CD8-positive, alpha-beta memory T cell (primary cell): ENCODE data around the gene MACROD1. TPM values are rescaled to one million over a fixed set of nuclear protein-coding genes. Genes with fewer than 3 reads are reported as not detected.

Experiments used
- CTCF ChIA-PET: fragments of 350-600 bp; sonication (Branson Sonifier 250); formaldehyde crosslinking; loops from one replicate; lab custom pipeline; 2021; ENCODE audit warnings: antibody characterized with exemption; lab: Charles Lee
- POLR2A ChIA-PET: fragments of 350-600 bp; sonication (Branson Sonifier 250); formaldehyde crosslinking; loops from one replicate; lab custom pipeline; 2021; ENCODE audit warnings: antibody characterized with exemption; lab: Charles Lee
- DNase-seq, 5 donors: peaks; one replicate each; pipeline versions ENCODE4 v3.0.0 to v3.0.0-alpha.2; 2020 to 2022; ENCODE audit warnings: mixed read lengths in 1 of 5
- H3K27ac ChIP-seq: one replicate; pipeline ENCODE4 v1.7.0; 2013; ENCODE audit warnings: low read depth, mild to moderate bottlenecking, low read length, moderate library complexity
- H3K27me3 ChIP-seq: 2 replicates; pipeline ENCODE4 v1.7.0; 2013; ENCODE audit warnings: low read length, mild to moderate bottlenecking; ENCODE audit not compliant: insufficient read depth, poor library complexity, severe bottlenecking
- H3K36me3 ChIP-seq: 2 replicates; pipeline ENCODE4 v1.7.0; 2013; ENCODE audit warnings: mild to moderate bottlenecking, low read length, moderate library complexity; ENCODE audit not compliant: insufficient read depth
- H3K4me1 ChIP-seq: 2 replicates; pipeline ENCODE4 v1.7.0; 2013; ENCODE audit warnings: mild to moderate bottlenecking, low read length, moderate library complexity; ENCODE audit not compliant: insufficient read depth
- H3K4me3 ChIP-seq: 2 replicates; pipeline ENCODE4 v1.7.0; 2013; ENCODE audit warnings: mild to moderate bottlenecking, low read length
- H3K9me3 ChIP-seq: 2 replicates; pipeline ENCODE4 v1.7.0; 2013; ENCODE audit warnings: mild to moderate bottlenecking, low read length
- H3K27ac Mint-ChIP-seq, 8 donors: one replicate each; pipeline ENCODE4 v1.8.0; 2020 to 2021; ENCODE audit warnings: mixed read lengths in 8 of 8, mild to moderate bottlenecking in 6 of 8, inconsistent platforms in 3 of 8, moderate library complexity in 3 of 8
- H3K27me3 Mint-ChIP-seq, 2 donors: one replicate each; pipeline ENCODE4 v1.8.0; 2020 to 2021; ENCODE audit warnings: mixed read lengths in 2 of 2, mild to moderate bottlenecking in 1 of 2, moderate library complexity in 1 of 2
- H3K36me3 Mint-ChIP-seq, 3 donors: one replicate each; pipeline ENCODE4 v1.8.0; 2020 to 2021; ENCODE audit warnings: mixed read lengths in 3 of 3, inconsistent platforms in 1 of 3, mild to moderate bottlenecking in 1 of 3
- H3K4me1 Mint-ChIP-seq, 3 donors: one replicate each; pipeline ENCODE4 v1.8.0; 2020 to 2021; ENCODE audit warnings: mixed read lengths in 3 of 3, inconsistent platforms in 1 of 3, mild to moderate bottlenecking in 1 of 3
- H3K4me3 Mint-ChIP-seq, 7 donors: one replicate each; pipeline ENCODE4 v1.8.0; 2020 to 2021; ENCODE audit warnings: mixed read lengths in 7 of 7, mild to moderate bottlenecking in 6 of 7, moderate library complexity in 4 of 7, inconsistent platforms in 2 of 7
- H3K9me3 Mint-ChIP-seq, 5 donors: one replicate each; pipeline ENCODE4 v1.8.0; 2020 to 2022; ENCODE audit warnings: mixed read lengths in 5 of 5, mild to moderate bottlenecking in 3 of 5, moderate library complexity in 2 of 5, inconsistent platforms in 1 of 5
- polyA plus RNA-seq: library from polyadenylated mRNA; unstranded; fragments of 300-500 nt; fragmentation: Illumina TruSeq; gene quantifications from one replicate; pipeline ENCODE4 v1.2.3, GENCODE V29; 2021
- total RNA-seq, 2 experiments: library from RNA; stranded (reverse); gene quantifications; one replicate each; pipeline ENCODE4 v1.2.3, GENCODE V29; 2021

The MACROD1 gene
- total and polyA plus RNA-seq, 3 experiments from 2014 or later, result 9.2 to 25.5 (median 19.6) TPM

DNA sequence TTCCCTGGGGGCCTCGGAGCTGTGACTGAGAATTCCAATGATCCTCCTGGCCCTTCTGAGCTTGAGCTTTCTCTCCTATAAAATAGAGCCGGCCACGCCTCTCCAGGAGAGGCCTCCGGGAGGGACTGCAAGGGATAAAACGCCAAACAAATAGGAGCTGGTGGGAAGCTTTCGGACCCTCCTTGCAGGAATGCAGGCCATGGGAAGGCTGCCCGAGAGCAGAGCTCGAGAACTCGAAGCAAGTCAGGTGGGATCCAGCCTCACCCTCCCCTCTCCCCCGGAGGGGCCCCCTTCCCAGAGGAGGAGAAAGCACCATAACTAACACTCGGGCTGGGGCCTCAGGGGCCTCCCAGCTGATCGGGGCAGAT lies 95.6 kb downstream of the MACROD1 start:
- peaks cover 6% of the 10 kb centered on the region for H3K4me1 ChIP-seq
- ChIA-PET POLR2A (no interaction called here), CTCF (no interaction called here)
- no peak overlapping the region for H3K27ac ChIP-seq
- Mint-ChIP-seq H3K27ac (no peak overlapping the region), H3K27me3 (peaks cover 0 to 4% of the 10 kb centered on the region in 2 donors), H3K4me1 (peaks cover 4 to 14% (median 6%) of the 10 kb centered on the region in 3 donors), H3K4me3 (no peak overlapping the region), H3K36me3 (no peaks in the 10 kb centered on the region), H3K9me3 (no peaks in the 10 kb centered on the region)
- no peak overlapping the region for H3K4me3 ChIP-seq
- H3K36me3 ChIP-seq, result no peaks in the 10 kb centered on the region
- DNase-seq, result no peak
- no peaks in the 10 kb centered on the region for H3K27me3 ChIP-seq
- H3K9me3 ChIP-seq, result no peaks in the 10 kb centered on the region

DNA sequence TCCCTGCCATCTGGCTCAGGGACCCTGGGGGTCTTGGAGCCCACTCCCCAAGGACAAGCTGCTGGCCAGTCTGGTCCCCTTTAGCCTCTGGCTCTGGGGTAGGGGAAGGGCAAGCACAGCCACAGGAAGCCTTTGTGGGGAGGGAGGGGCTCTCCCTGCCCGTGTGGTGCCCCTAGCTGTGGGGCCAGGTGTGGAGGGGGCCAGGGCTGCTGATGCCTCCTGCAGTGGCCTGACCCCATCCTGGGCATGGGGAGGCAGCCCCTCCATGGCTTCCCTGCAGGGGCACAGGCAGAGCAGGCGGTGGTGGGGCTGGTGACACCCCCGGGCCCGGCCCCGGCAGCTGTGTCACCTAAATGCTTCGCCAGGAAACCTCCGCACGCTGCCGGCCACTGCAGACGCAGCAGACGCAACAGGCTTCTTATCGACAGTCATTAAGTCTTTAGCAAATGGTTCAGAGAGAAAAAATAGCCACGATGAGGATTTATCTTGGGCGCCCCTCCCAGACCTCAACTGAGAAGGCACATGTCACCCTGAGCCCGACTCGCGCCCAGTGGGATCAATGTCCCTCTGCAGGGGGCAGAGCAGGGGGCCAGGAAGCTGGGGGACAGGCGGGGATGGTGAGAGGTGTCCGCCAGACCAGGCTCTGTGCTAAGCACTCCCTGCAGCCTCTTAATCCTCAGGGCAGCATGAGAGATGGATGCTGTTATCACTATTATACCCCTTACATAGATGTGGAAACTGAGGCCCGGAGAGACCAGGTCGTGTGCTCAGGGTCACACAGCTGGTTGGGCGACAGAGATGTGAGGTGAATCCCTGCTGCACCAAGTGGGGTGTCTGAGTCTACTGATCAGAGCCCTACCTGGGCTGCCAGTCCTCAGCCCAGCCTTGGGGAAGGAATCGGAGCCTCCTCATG lies 96.3 kb downstream of the MACROD1 start:
- Histone ChIP-seq H3K27me3 (no peaks in the 10 kb centered on the region), H3K4me3 (no peak overlapping the region), H3K36me3 (no peaks in the 10 kb centered on the region), H3K4me1 (peaks cover 6% of the 10 kb centered on the region), H3K27ac (no peak overlapping the region), H3K9me3 (no peaks in the 10 kb centered on the region)
- H3K27me3 Mint-ChIP-seq, result peaks cover 0 to 8% of the 10 kb centered on the region in 2 donors
- ChIA-PET POLR2A (no interaction called here), CTCF (no interaction called here)
- no peaks in the 10 kb centered on the region for H3K9me3 Mint-ChIP-seq
- H3K27ac Mint-ChIP-seq, result no peak overlapping the region
- H3K4me1 Mint-ChIP-seq, result peaks cover 4 to 14% (median 6%) of the 10 kb centered on the region in 3 donors
- no peak for DNase-seq
- no peaks in the 10 kb centered on the region for H3K36me3 Mint-ChIP-seq
- H3K4me3 Mint-ChIP-seq, result no peak overlapping the region

DNA sequence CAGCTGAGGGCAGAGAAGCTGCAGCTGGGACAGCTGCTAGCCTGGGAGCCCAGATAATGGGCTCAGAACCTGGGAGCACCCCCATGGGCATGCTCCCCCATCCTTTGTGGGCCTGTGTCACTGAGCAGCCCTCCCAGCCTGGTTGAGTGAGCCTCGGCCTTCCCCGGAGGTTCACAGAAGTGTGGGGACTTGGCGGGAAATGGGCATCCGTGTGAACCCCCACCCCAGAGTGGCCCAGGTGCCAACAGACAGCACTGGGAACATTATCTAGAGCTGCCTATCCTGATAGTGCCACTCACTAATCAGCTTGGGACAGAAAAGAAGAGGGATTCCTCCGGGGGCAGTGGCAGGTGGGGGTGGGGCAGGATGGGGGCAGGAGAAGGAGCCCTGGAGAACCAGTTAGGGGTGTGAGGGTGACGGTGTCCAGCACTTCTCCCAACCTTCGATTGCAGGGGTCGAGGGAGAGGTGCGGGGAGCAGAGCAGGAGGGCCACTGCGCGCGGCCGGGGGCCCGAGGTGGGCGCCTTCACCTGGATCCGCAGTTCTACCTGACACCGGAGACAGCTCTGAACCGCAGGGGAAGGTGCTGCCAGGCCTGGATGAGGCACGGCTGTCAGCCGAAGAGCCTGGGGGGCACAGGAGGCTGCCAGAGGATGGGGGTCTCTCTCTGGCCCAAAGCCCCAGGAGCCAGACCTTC lies 97.1 kb downstream of the MACROD1 start:
- H3K27me3 ChIP-seq, result no peaks in the 10 kb centered on the region
- Mint-ChIP-seq H3K27me3 (peaks cover 0 to 8% of the 10 kb centered on the region in 2 donors), H3K27ac (no peak overlapping the region), H3K36me3 (no peaks in the 10 kb centered on the region), H3K4me3 (no peak overlapping the region), H3K4me1 (peaks cover 0 to 7% (median 0%) of the 10 kb centered on the region in 3 donors), H3K9me3 (no peaks in the 10 kb centered on the region)
- no peaks in the 10 kb centered on the region for H3K36me3 ChIP-seq
- no peak overlapping the region for H3K4me3 ChIP-seq
- ChIA-PET CTCF (no interaction called here), POLR2A (no interaction called here)
- no peak for DNase-seq
- H3K27ac ChIP-seq, result no peak overlapping the region
- no peaks in the 10 kb centered on the region for H3K4me1 ChIP-seq
- H3K9me3 ChIP-seq, result no peaks in the 10 kb centered on the region

DNA sequence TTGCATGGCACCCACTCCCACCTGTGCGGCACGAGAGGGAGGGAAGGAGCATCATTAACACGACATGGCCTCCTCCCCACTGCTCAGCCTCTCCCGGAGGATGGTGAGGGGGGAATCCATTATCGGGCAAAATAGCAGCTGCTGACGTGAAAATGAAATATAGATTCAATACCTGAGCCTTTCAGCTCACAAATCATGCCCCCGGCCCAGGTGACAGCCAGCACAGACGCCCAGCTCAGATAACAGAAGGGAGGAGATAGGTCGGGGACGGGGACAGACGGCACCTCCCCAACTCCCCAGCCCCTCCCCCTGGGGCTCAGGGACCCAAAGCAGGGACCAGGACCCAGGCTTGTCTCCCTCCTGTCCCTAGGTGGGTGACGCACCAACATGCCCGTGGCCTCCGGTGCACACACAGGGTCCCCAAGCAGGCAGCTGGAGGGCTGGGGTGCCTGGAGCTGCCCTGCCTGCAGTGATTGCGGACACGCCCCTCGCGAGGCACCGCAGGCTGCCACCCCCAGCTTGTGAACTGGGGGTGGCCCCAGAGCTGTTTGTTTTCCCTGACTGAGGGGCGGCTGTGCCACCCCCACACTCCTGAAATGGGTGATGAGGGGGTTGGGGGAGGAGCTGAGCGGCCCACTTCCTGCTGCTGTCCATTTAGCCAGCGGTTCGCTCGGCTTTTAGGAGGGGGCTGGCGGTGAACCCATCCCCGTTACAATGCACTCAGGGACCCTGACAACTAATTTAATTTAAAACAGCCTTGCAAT lies 98.5 kb downstream of the MACROD1 start:
- peak in 1 of 5 donors; percentile 24 for DNase-seq
- peaks cover 0 to 3% (median 0%) of the 10 kb centered on the region in 5 donors for H3K9me3 Mint-ChIP-seq
- POLR2A ChIA-PET, result no interaction called here

DNA sequence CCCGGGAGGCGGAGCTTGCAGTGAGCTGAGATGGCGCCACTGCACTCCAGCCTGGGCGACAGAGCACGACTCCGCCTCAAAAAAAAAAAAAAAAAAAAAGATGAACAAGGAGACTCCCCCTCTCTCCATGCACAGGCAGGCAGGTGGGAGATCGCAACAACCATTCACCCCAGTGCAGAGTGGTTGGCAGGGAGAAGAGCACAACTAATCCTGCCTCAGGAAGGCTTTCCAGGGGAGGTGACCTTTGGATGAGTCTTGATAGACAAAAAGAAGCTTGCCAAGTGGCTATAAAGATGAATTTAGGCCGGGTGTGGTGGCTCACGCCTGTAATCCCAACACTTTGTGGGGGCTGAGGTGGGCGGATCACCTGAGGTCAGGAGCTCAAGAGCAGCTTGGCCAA lies 100.2 kb downstream of the MACROD1 start:
- Mint-ChIP-seq H3K27me3 (peaks cover 17 to 27% of the 10 kb centered on the region in 2 donors), H3K36me3 (peaks cover 0 to 5% (median 0%) of the 10 kb centered on the region in 3 donors), H3K27ac (no peak overlapping the region), H3K9me3 (peaks cover 0 to 3% (median 0%) of the 10 kb centered on the region in 5 donors), H3K4me1 (peaks cover 7 to 16% (median 8%) of the 10 kb centered on the region in 3 donors), H3K4me3 (no peak overlapping the region)
- Histone ChIP-seq H3K36me3 (no peaks in the 10 kb centered on the region), H3K9me3 (no peaks in the 10 kb centered on the region), H3K27ac (no peak overlapping the region), H3K4me1 (peaks cover 6% of the 10 kb centered on the region), H3K4me3 (no peak overlapping the region), H3K27me3 (no peaks in the 10 kb centered on the region)
- CTCF ChIA-PET, result no interaction called here
- POLR2A ChIA-PET, result no interaction called here
- no peak for DNase-seq

More for the DNA sequence above, 98.5 kb downstream of the MACROD1 start:
- no peaks in the 10 kb centered on the region for H3K36me3 ChIP-seq
- CTCF ChIA-PET, result no interaction called here
- Mint-ChIP-seq H3K4me3 (no peak overlapping the region), H3K27ac (no peak overlapping the region), H3K4me1 (peaks cover 0 to 5% (median 0%) of the 10 kb centered on the region in 3 donors), H3K36me3 (peaks cover 0 to 5% (median 0%) of the 10 kb centered on the region in 3 donors), H3K27me3 (peaks cover 4 to 15% of the 10 kb centered on the region in 2 donors)
- no peak overlapping the region for H3K27ac ChIP-seq
- H3K9me3 ChIP-seq, result no peaks in the 10 kb centered on the region
- no peaks in the 10 kb centered on the region for H3K27me3 ChIP-seq
- no peaks in the 10 kb centered on the region for H3K4me1 ChIP-seq
- no peak overlapping the region for H3K4me3 ChIP-seq

DNA sequence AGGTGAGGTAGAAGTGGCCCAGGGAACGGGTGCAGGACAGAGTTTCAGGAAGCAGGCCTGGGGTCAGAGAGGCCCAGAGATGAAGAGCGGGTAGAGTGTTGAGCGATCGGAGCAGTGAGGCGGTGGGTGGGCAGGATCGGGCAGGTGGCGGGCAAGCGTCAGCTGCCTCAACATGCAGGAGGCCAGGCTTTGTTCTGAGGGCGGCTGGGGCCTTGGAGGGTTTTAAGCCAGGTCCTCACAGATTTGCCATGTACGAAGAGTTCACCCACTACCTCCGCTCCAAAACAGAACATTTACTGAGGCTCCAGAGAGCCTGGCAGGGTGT lies 100.8 kb downstream of the MACROD1 start:
- H3K4me3 Mint-ChIP-seq, result no peak overlapping the region
- Histone ChIP-seq H3K36me3 (no peaks in the 10 kb centered on the region), H3K27ac (no peak overlapping the region), H3K9me3 (no peaks in the 10 kb centered on the region), H3K4me3 (no peak overlapping the region), H3K4me1 (peaks cover 10% of the 10 kb centered on the region), H3K27me3 (peaks cover 4% of the 10 kb centered on the region)
- no peak for DNase-seq
- H3K9me3 Mint-ChIP-seq, result peaks cover 0 to 3% (median 0%) of the 10 kb centered on the region in 5 donors
- H3K4me1 Mint-ChIP-seq, result peaks cover 7 to 20% (median 11%) of the 10 kb centered on the region in 3 donors
- CTCF ChIA-PET, result no interaction called here
- H3K36me3 Mint-ChIP-seq, result peaks cover 0 to 5% (median 0%) of the 10 kb centered on the region in 3 donors
- POLR2A ChIA-PET, result no interaction called here
- H3K27me3 Mint-ChIP-seq, result peaks cover 17 to 27% of the 10 kb centered on the region in 2 donors
- H3K27ac Mint-ChIP-seq, result no peak overlapping the region

DNA sequence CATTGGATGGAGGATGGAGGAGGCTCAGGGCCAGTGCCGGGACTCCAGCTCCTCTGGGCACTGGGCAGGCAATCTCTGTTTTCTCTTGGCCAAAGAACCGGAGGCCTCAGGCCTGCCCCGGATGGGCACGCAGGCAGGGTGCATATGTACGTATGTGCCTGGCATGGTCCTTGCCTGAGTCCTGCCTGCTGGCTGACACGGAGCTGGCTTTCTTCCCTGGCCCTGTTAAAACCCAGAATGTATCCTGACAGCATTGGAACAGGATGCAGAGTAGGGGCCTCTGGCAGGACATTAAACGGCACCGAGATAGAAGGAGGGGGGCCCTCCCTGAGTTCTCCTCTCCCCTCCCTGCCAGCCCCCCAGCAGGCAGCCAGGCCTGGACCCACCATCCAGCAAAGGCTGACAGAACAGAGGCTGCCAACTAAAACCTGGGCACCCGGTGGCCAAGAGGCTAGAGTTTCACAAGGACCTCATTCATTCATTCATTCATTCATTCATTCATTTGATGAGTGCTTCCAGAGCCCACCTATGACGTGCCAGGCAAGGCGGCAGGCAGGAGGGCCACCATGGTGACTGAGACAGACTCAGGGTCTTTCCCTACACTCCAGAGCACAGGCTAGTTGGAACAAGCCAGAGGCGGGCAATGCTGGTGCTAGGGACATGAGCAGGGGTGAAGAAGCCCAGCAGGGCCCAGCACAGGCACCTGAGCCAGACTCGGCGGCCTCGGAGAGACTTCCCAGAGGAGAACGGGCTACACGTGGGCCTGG lies 101.4 kb downstream of the MACROD1 start:
- CTCF ChIA-PET, result no interaction called here
- Mint-ChIP-seq H3K9me3 (peaks cover 0 to 3% (median 0%) of the 10 kb centered on the region in 5 donors), H3K4me1 (peaks cover 7 to 20% (median 11%) of the 10 kb centered on the region in 3 donors)

More for the DNA sequence above, 101.4 kb downstream of the MACROD1 start:
- Histone ChIP-seq H3K4me1 (peaks cover 10% of the 10 kb centered on the region), H3K9me3 (no peaks in the 10 kb centered on the region), H3K27ac (no peak overlapping the region), H3K4me3 (no peak overlapping the region), H3K36me3 (no peaks in the 10 kb centered on the region), H3K27me3 (peaks cover 6% of the 10 kb centered on the region)
- H3K4me3 Mint-ChIP-seq, result no peak overlapping the region
- POLR2A ChIA-PET, result no interaction called here
- H3K27me3 Mint-ChIP-seq, result peaks cover 17 to 27% of the 10 kb centered on the region in 2 donors
- no peak for DNase-seq
- H3K27ac Mint-ChIP-seq, result no peak overlapping the region
- H3K36me3 Mint-ChIP-seq, result peaks cover 0 to 5% (median 0%) of the 10 kb centered on the region in 3 donors
